Keratinocyte (primary cell): Measurements from ENCODE around the gene CCSER1. TPM values are rescaled to one million over a fixed set of nuclear protein-coding genes. Genes with fewer than 3 reads are reported as not detected.

Experiments used
- DNase-seq: peaks from one replicate; pipeline ENCODE4 v3.0.0-alpha.2; 2011; ENCODE audit warnings: low read depth, missing footprints, low spot score
- FAIRE-seq: peaks from 2 replicates; lab custom pipeline; 2011; peaks lifted over from hg19 to GRCh38; lab: Jason Lieb, UNC
- H2AFZ ChIP-seq: 2 replicates; pipeline ENCODE4 v1.6.0; 2012; ENCODE audit warnings: low read length, control low read depth, inconsistent platforms; ENCODE audit not compliant: control insufficient read depth
- H3K27ac ChIP-seq: 2 replicates; pipeline ENCODE4 v1.5.1; 2011; ENCODE audit warnings: low read length; ENCODE audit not compliant: control insufficient read depth, insufficient read depth
- H3K27me3 ChIP-seq: 3 replicates; pipeline ENCODE4 v1.6.0; 2011; ENCODE audit warnings: low read length; ENCODE audit not compliant: control insufficient read depth, insufficient read depth; ENCODE audit errors: extremely low read depth
- H3K36me3 ChIP-seq, 2 experiments: 2 replicates in 1 of 2; 3 replicates in 1 of 2; pipeline ENCODE4 v1.5.1; 2011; ENCODE audit warnings: low read length in 2 of 2, mild to moderate bottlenecking in 1 of 2; ENCODE audit not compliant: control insufficient read depth in 2 of 2, insufficient read depth in 2 of 2; ENCODE audit errors: extremely low read depth in 1 of 2
- H3K4me1 ChIP-seq: 3 replicates; pipeline ENCODE4 v1.5.1; 2011; ENCODE audit warnings: low read length; ENCODE audit not compliant: control insufficient read depth, insufficient read depth; ENCODE audit errors: extremely low read depth
- H3K4me2 ChIP-seq: 3 replicates; pipeline ENCODE4 v1.6.0; 2011; ENCODE audit warnings: low read depth, low read length; ENCODE audit not compliant: control insufficient read depth, insufficient read depth; ENCODE audit errors: extremely low read depth
- H3K4me3 ChIP-seq, 3 experiments: fragments of 200-600 bp in 1 of 3; sonication (generic) in 1 of 3; 2 replicates in 2 of 3; 3 replicates in 1 of 3; pipeline ENCODE4 v1.5.1; 2011 to 2016; ENCODE audit warnings: low read length in 3 of 3, mild to moderate bottlenecking in 3 of 3, control low read depth in 2 of 3, inconsistent platforms in 1 of 3, low read depth in 1 of 3, mixed read lengths in 1 of 3, mixed run types in 1 of 3, moderate library complexity in 1 of 3; ENCODE audit not compliant: control insufficient read depth in 2 of 3, insufficient read depth in 2 of 3; ENCODE audit errors: extremely low read depth in 1 of 3
- H3K79me2 ChIP-seq: 2 replicates; pipeline ENCODE4 v1.6.0; 2012; ENCODE audit warnings: low read length; ENCODE audit not compliant: control insufficient read depth, insufficient read depth
- H3K9ac ChIP-seq: 3 replicates; pipeline ENCODE4 v1.6.0; 2011; ENCODE audit warnings: low read length; ENCODE audit not compliant: control insufficient read depth, insufficient read depth; ENCODE audit errors: extremely low read depth
- H3K9me1 ChIP-seq: 3 replicates; pipeline ENCODE4 v1.6.0; 2011; ENCODE audit warnings: low read length; ENCODE audit not compliant: control insufficient read depth, insufficient read depth; ENCODE audit errors: extremely low read depth
- H3K9me3 ChIP-seq: 2 replicates; pipeline ENCODE4 v1.5.1; 2012; ENCODE audit warnings: low read depth, low read length; ENCODE audit not compliant: control insufficient read depth
- H4K20me1 ChIP-seq: 3 replicates; pipeline ENCODE4 v1.6.0; 2011; ENCODE audit warnings: low read length; ENCODE audit not compliant: control insufficient read depth, insufficient read depth; ENCODE audit errors: extremely low read depth
- EZH2 ChIP-seq: IDR thresholded peaks from one replicate; pipeline ENCODE4 v1.6.1; 2012; ENCODE audit warnings: inconsistent platforms, mild to moderate bottlenecking, low read length, moderate library complexity
- dilution Hi-C: fragments of 300-500 bp; cut with MboI; formaldehyde crosslinking; loops from one replicate; pipeline ENCODE4 v1.7.0; 2020; ENCODE audit warnings: low sequenced_read_pairs; ENCODE audit not compliant: extremely low pct_ligation_motif_present
- polyA plus RNA-seq, 5 experiments: library from polyadenylated mRNA; depleted of rRNA in 3 of 5; stranded (reverse) in 3 of 5; stranded (forward) in 1 of 5; unstranded in 1 of 5; fragments of >200 nt; gene quantifications; 1 replicate in 1 of 5; 2 replicates in 3 of 5; 3 replicates in 1 of 5; pipeline versions ENCODE4 v1.2.1 to v1.2.3, GENCODE V29; 2011 to 2012; ENCODE audit warnings: missing spikeins in 2 of 5, low read depth in 1 of 5, low replicate concordance in 1 of 5
- TF ChIP-seq, protein P1 (sequence below), 3 experiments: IDR thresholded peaks in 1 of 3; conservative IDR thresholded peaks in 1 of 3; optimal IDR thresholded peaks in 1 of 3; 2 replicates in 2 of 3; 3 replicates in 1 of 3; pipeline versions ENCODE3 to v1.5.1; 2011; ENCODE audit warnings: low read length in 3 of 3, mild to moderate bottlenecking in 3 of 3, moderate library complexity in 2 of 3, control low read depth in 1 of 3, inconsistent platforms in 1 of 3; ENCODE audit not compliant: insufficient read depth in 2 of 3; ENCODE audit errors: extremely low read depth in 1 of 3

Gene CCSER1
- polyA plus RNA-seq, 1 donor (not counting 4 experiments of a cell fraction or from before 2014, with no cell fraction given): 1.2 TPM

GRCh38 chr4:91228659-91229058, 1101.5 kb downstream of the CCSER1 start:
- Histone ChIP-seq H3K4me2 (no peak overlapping the region), H3K36me3 (no peaks in the 10 kb centered on the region), H2AFZ (no peak overlapping the region), H3K9ac (no peak overlapping the region), H3K79me2 (no peaks in the 10 kb centered on the region), H3K9me3 (no peaks in the 10 kb centered on the region), H3K9me1 (no peaks in the 10 kb centered on the region), H3K27me3 (no peaks in the 10 kb centered on the region), H3K27ac (no peak overlapping the region), H3K4me1 (no peaks in the 10 kb centered on the region), H3K4me3 (no peak overlapping the region), H4K20me1 (no peaks in the 10 kb centered on the region)
- dilution Hi-C loops: no loop called here
- DNase-seq: no peak
- FAIRE-seq: no peak
- TF ChIP-seq, protein P1, sequence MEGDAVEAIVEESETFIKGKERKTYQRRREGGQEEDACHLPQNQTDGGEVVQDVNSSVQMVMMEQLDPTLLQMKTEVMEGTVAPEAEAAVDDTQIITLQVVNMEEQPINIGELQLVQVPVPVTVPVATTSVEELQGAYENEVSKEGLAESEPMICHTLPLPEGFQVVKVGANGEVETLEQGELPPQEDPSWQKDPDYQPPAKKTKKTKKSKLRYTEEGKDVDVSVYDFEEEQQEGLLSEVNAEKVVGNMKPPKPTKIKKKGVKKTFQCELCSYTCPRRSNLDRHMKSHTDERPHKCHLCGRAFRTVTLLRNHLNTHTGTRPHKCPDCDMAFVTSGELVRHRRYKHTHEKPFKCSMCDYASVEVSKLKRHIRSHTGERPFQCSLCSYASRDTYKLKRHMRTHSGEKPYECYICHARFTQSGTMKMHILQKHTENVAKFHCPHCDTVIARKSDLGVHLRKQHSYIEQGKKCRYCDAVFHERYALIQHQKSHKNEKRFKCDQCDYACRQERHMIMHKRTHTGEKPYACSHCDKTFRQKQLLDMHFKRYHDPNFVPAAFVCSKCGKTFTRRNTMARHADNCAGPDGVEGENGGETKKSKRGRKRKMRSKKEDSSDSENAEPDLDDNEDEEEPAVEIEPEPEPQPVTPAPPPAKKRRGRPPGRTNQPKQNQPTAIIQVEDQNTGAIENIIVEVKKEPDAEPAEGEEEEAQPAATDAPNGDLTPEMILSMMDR (optimal IDR thresholded peaks at IDR 0.05 in 1 of 3, IDR thresholded peaks at IDR 0.05 in 1 of 3, conservative IDR thresholded peaks at IDR 0.05 in 1 of 3; ENCODE audit: extremely low read depth in 1 of 3, insufficient read depth in 2 of 3, low read length in 3 of 3): no peak
- TF ChIP-seq EZH2: no peak

DNA sequence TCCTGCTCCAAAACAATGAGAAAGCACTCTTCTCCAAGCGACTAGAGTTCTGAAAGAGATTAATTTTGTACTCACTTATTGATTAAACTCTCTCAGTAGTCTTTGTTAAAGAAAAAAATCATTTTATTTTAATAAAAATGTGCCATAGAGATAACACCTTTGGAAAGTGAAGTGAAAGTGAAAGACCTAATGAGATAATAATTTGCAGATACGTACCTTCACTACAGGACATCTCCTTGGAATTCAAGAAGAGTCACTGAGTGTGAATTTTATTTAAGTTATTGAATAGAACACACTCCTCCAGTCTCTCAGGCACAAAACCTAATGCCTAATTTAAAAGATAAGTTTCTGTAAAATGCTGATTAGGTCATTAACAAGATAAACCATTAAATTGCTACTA, 1106.0 kb downstream of the CCSER1 start:
- Histone ChIP-seq H3K9me1 (no peaks in the 10 kb centered on the region), H3K27me3 (no peaks in the 10 kb centered on the region), H3K36me3 (no peaks in the 10 kb centered on the region), H3K4me3 (no peak overlapping the region), H3K79me2 (no peaks in the 10 kb centered on the region), H3K9ac (no peak overlapping the region), H3K4me2 (no peak overlapping the region), H2AFZ (no peak overlapping the region), H3K9me3 (no peaks in the 10 kb centered on the region), H3K27ac (no peak overlapping the region), H3K4me1 (no peaks in the 10 kb centered on the region), H4K20me1 (no peaks in the 10 kb centered on the region)
- dilution Hi-C loops: no loop called here
- TF ChIP-seq EZH2: no peak
- TF ChIP-seq, protein P1 (optimal IDR thresholded peaks at IDR 0.05 in 1 of 3, IDR thresholded peaks at IDR 0.05 in 1 of 3, conservative IDR thresholded peaks at IDR 0.05 in 1 of 3; ENCODE audit: extremely low read depth in 1 of 3, insufficient read depth in 2 of 3, low read length in 3 of 3): no peak
- DNase-seq (no peak), FAIRE-seq (no peak)
